Upper lobe of left lung (tissue), 4 donors: Measurements from ENCODE around the gene EGFLAM.

Experiments used
- POLR2A ChIP-seq, 4 donors: fragments of 450-650 bp; IDR thresholded peaks; one replicate each; pipeline ENCODE4 v1.5.1; 2016 to 2017; ENCODE audit warnings: antibody characterized with exemption in 4 of 4, mild to moderate bottlenecking in 2 of 4
- POLR2AphosphoS5 ChIP-seq, 2 donors: sonication (generic); formaldehyde crosslinking; IDR thresholded peaks; one replicate each; pipeline ENCODE4 v1.5.1; 2017; ENCODE audit warnings: antibody characterized with exemption in 2 of 2
- TF ChIP-seq, protein P1 (sequence below), 6 experiments: fragments of 450-650 bp in 4 of 6; fragments of 200-600 bp in 2 of 6; sonication (generic) in 2 of 6; IDR thresholded peaks; one replicate each; pipeline ENCODE4 v1.5.1; 2016 to 2019; ENCODE audit warnings: antibody characterized with exemption in 6 of 6

DNA sequence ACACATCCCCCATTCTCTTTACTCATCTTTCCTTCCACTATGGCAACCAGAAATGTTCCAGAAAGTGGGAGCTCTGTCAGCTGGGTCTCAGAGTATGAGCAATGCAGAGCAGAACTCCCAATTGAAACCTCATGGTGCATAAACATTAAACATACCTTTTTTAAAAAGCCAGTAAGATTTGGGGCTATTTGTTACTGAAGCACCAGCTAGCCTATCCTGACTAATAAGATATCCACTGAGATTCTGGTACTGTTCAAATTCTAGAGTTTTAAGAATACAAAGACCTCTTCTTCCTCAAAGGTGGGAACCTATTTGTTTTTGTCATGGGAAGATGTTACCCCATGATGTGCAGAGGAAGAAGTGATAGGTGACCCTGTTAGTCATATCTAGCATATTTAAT lies 46.1 kb upstream of the EGFLAM start:
- TF ChIP-seq POLR2A (IDR thresholded peaks at IDR 0.05) (no peak), POLR2AphosphoS5 (IDR thresholded peaks at IDR 0.05) (no peak)
- TF ChIP-seq, protein P1, sequence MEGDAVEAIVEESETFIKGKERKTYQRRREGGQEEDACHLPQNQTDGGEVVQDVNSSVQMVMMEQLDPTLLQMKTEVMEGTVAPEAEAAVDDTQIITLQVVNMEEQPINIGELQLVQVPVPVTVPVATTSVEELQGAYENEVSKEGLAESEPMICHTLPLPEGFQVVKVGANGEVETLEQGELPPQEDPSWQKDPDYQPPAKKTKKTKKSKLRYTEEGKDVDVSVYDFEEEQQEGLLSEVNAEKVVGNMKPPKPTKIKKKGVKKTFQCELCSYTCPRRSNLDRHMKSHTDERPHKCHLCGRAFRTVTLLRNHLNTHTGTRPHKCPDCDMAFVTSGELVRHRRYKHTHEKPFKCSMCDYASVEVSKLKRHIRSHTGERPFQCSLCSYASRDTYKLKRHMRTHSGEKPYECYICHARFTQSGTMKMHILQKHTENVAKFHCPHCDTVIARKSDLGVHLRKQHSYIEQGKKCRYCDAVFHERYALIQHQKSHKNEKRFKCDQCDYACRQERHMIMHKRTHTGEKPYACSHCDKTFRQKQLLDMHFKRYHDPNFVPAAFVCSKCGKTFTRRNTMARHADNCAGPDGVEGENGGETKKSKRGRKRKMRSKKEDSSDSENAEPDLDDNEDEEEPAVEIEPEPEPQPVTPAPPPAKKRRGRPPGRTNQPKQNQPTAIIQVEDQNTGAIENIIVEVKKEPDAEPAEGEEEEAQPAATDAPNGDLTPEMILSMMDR (IDR thresholded peaks at IDR 0.05), result no peak
